HS-27A (cell line): Measurements from ENCODE around the gene KIF4A.

Experiments used
- DNase-seq: peaks from one replicate; pipeline ENCODE4 v3.0.0-alpha.2; 2012; ENCODE audit warnings: low read depth, missing footprints

KIF4A gene

GRCh38 chrX:70444326-70444945 lies 154.5 kb downstream of the KIF4A start, which contains the start of gene DLG3:
DLG3 (plus strand) TSS chrX:70444835; CDS start chrX:70445202, 367 bp downstream.
- no peak for DNase-seq

- DNase-seq, result no peak
Measured at GRCh38 chrX:70444946-70445656, 155.2 kb downstream of the KIF4A start.

GRCh38 chrX:70445951-70446350 lies 156.0 kb downstream of the KIF4A start:
- no peak for DNase-seq

- no peak for DNase-seq
Measured at GRCh38 chrX:70446380-70447350, 156.8 kb downstream of the KIF4A start.

- no peak for DNase-seq
Measured at GRCh38 chrX:70449457-70449966, 159.6 kb downstream of the KIF4A start.

GRCh38 chrX:70452143-70452733 lies 162.3 kb downstream of the KIF4A start:
- no peak for DNase-seq

- DNase-seq, result no peak
Measured at GRCh38 chrX:70453024-70453618, 163.2 kb downstream of the KIF4A start.

- DNase-seq, result no peak
Measured at GRCh38 chrX:70454441-70455365, 164.8 kb downstream of the KIF4A start.

- no peak for DNase-seq
Measured at GRCh38 chrX:70455366-70456202, 165.7 kb downstream of the KIF4A start.

GRCh38 chrX:70456256-70456655 lies 166.4 kb downstream of the KIF4A start:
- no peak for DNase-seq

GRCh38 chrX:70461026-70461425 lies 171.1 kb downstream of the KIF4A start:
- no peak for DNase-seq

GRCh38 chrX:70464051-70464450 lies 174.1 kb downstream of the KIF4A start:
- no peak for DNase-seq

- DNase-seq, result no peak
Measured at GRCh38 chrX:70466968-70467367, 177.1 kb downstream of the KIF4A start.

- DNase-seq, result no peak
Measured at GRCh38 chrX:70468709-70469108, 178.8 kb downstream of the KIF4A start.
